NK-92 treated with Interleukin-12 subunit alpha and Interleukin-12 subunit beta, amount 100 ng/mL, for 24 hours (cell line): ENCODE results near the gene LIMK1.
"Not testable (repeated sequence)": the region's sequence is repeated elsewhere in the genome, so short reads cannot be mapped to it uniquely, and the experiment has no call there.

Experiments used
- DNase-seq: peaks from one replicate; lab custom pipeline; 2025; lab: John Stamatoyannopoulos, UW

LIMK1 gene

GRCh38 chr7:74126220-74126880 is 42.7 kb downstream of the LIMK1 start:
- no peak for DNase-seq

GRCh38 chr7:74129887-74130286 is 46.3 kb downstream of the LIMK1 start:
- DNase-seq = no peak

DNA sequence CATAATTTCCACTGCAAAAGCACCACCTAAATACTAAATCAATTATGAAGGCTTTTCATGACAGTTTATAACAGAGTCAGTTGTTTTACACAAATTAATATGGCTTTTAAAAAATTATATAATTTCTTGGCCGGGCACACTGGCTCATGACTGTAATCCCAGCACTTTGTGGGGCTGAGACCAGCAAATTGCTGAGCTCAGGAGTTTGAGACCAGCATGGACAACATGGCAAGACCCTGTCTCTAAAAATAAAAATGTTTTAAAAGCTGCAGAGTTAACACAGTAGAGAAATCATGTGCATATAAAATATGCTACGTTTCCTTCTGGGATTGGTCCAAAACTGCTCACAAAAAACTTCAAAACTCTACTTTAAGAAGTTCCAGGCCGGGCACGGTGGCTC is 46.9 kb downstream of the LIMK1 start:
- no peak for DNase-seq

DNA sequence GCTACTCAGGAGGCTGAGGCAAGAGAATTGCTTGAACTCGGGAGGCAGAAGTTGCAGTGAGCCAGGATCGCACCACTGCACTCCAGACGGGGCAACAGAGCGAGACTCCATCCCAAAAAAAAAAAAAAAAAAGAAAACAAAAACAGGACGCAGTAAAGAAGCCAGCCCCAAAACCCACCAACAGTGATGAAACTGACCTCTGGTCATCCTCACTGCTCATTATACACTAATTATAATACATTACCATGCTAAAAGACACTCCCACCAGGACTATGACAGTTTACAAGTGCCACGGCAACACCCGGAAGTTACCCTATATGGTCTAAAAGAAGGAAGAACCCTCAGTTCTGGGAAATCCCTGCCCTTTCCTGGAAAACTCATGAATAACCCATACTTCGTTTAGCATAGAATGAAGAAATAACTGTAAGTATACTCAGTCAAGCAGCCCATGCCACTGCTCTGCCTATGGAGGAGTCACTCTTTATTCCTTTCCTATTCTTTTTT is 50.6 kb downstream of the LIMK1 start:
- no peak for DNase-seq

DNA sequence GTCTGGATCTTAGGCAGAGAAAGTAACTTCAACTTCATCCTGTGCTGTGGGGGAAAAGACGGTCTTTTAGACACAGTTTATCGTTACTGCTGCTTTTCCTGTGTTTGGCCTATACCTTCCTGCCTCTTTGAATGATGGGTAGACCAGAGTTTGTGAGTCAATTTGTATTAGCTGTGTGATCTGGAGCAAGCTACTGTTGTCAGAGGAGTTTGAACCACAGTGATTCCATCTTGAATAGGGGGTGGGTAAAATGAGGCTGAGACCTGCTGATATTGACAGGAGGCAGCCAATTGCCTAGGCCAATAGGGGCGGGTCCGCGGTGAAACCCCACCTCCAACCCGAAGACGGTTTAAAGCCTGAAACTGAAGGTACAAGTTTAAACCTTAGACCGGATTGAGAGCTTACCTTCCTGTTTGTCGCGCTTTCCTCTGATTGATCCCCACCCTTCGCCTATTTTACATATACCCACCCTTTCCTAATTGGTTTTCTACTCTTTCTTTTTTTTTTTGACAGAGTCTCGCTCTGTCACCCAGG is 54.8 kb downstream of the LIMK1 start:
- DNase-seq = no peak

- no peak for DNase-seq
Measured at GRCh38 chr7:74138945-74139843, 55.6 kb downstream of the LIMK1 start.

GRCh38 chr7:74141705-74142104 is 58.1 kb downstream of the LIMK1 start:
- DNase-seq = no peak

GRCh38 chr7:74143383-74143782 is 59.8 kb downstream of the LIMK1 start:
- no peak for DNase-seq

- DNase-seq = no peak
Measured at GRCh38 chr7:74148491-74148890, 64.9 kb downstream of the LIMK1 start.

- no peak for DNase-seq
Measured at GRCh38 chr7:74149071-74149470, 65.5 kb downstream of the LIMK1 start.

- DNase-seq = no peak
Measured at GRCh38 chr7:74149603-74150002, 66.0 kb downstream of the LIMK1 start.

- DNase-seq = no peak
Measured at GRCh38 chr7:74153736-74154135, 70.1 kb downstream of the LIMK1 start.

DNA sequence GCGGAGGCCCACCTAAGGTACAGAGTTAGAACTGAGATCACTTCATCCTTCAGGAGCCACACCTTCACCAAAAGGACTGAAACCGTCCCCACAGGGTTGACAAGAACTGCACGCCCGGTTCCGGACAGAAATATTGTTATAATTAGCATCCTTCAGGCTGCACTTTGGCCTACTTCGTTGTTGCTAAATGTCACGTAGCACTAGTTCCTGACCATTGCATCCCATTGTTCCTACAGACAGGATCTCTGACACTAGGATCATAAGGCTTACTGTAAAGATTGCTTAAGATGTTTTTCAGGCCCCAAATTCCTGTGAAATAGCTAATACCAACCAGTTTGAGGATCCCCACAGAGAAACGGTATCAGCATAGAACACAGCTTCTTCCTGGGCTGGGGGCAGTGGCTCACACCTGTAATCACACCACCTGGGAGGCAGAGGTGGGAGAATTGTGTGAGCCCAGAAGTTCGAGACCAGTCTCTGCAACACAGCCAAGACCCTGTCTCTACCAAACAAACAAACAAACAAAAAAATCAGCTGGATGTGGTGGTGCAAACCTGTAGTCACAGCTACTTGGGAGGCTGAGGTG is 72.3 kb downstream of the LIMK1 start:
- DNase-seq = no peak

DNA sequence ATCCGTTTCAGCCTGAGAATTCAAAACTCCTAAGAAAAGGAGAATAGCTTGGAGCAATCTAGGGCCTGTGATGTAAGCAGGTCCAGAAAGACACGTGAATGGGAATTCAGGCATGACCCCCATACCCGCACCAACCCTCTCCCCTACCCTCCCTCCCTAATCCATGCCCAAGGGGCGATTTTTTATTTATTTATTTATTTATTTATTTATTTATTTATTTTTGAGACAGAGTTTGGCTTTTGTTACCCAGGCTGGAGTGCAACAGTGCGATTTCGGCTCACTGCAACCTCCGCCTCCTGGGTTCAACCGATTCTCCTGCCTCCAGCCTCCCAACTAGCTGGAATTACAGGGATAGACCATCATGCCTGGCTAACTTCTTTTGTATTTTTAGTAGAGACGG is 74.0 kb downstream of the LIMK1 start:
- DNase-seq = no peak

GRCh38 chr7:74164985-74165456 is 81.4 kb downstream of the LIMK1 start:
- no peak for DNase-seq

DNA sequence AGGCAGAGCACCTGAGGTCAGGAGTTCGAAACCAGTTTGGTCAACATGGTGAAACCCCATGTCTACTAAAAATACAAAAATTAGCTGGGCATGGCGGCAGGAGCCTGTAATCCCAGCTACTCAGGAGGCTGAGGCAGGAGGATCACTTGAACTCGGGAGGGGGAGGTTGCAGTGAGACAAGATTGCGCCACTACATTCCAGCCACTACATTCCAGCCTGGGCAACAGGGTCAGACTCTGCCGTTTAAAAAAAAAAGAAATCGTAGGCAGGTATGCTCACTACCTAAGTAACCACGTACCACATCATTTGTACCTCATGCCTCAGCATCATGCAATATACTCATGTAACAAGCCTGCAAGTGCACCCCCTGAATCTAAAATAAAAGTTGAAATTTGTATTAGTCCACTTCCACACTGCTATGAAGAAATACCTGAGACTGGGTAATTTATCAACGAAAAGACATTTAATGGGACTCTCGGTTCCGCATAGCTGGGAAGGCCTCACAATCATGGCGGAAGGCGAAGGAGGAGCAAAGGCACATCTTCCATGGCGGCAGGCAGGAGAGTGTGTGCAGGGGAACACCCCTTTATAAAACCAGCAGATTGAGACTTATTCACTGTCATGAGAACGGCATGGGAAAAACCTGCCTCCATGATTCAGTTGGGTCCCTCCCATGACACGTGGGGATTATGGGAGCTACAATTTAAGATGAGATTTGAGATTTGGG is 82.4 kb downstream of the LIMK1 start:
- DNase-seq = no peak

GRCh38 chr7:74167324-74167723 is 83.7 kb downstream of the LIMK1 start:
- DNase-seq = not testable (repeated sequence)
